ENCODE data around the gene SEC22B. TPM values are rescaled to one million over a fixed set of nuclear protein-coding genes. Genes with fewer than 3 reads are reported as not detected.
"Not testable (repeated sequence)": the region's sequence is repeated elsewhere in the genome, so short reads cannot be mapped to it uniquely, and the experiment has no call there.

The SEC22B gene
- total RNA-seq, 1 donor from 2014 or later: 40.2 TPM

GRCh38 chr1:120145806-120146205 is 30.5 kb downstream of the SEC22B start:
- H3K27ac Mint-ChIP-seq; H3K27me3 Mint-ChIP-seq (ENCODE audit: low read depth); H3K4me3 Mint-ChIP-seq; H3K36me3 Mint-ChIP-seq; DNase-seq (ENCODE audit: low spot score in 2 of 2, unreplicated experiment in 2 of 2); H3K9me3 Mint-ChIP-seq: not testable (repeated sequence)
- peaks cover 31% of the 10 kb centered on the region for H3K4me1 Mint-ChIP-seq
- peak; percentile 39 for TF ChIP-seq CTCF (IDR thresholded peaks at IDR 0.05; ENCODE audit: unreplicated experiment)

- peaks cover 35% of the 10 kb centered on the region for H3K4me1 Mint-ChIP-seq
- not testable (repeated sequence) for H3K4me3 Mint-ChIP-seq; H3K36me3 Mint-ChIP-seq; DNase-seq (ENCODE audit: low spot score in 2 of 2, unreplicated experiment in 2 of 2); H3K9me3 Mint-ChIP-seq; H3K27ac Mint-ChIP-seq; H3K27me3 Mint-ChIP-seq (ENCODE audit: low read depth)
These were observed 31.7 kb downstream of the SEC22B start for GRCh38 chr1:120144626-120145025.

- not testable (repeated sequence) for DNase-seq (ENCODE audit: low spot score in 2 of 2, unreplicated experiment in 2 of 2); H3K9me3 Mint-ChIP-seq; H3K4me3 Mint-ChIP-seq; H3K36me3 Mint-ChIP-seq; H3K27me3 Mint-ChIP-seq (ENCODE audit: low read depth)
- Mint-ChIP-seq H3K4me1 (peaks cover 35% of the 10 kb centered on the region), H3K27ac (peak overlapping the region; percentile 73)
These were observed 32.2 kb downstream of the SEC22B start for GRCh38 chr1:120144169-120144568.

GRCh38 chr1:120143334-120143733 is 33.0 kb downstream of the SEC22B start:
- not testable (repeated sequence) for H3K27me3 Mint-ChIP-seq (ENCODE audit: low read depth); DNase-seq (ENCODE audit: low spot score in 2 of 2, unreplicated experiment in 2 of 2); H3K4me3 Mint-ChIP-seq; H3K36me3 Mint-ChIP-seq; H3K9me3 Mint-ChIP-seq
- peaks cover 35% of the 10 kb centered on the region for H3K4me1 Mint-ChIP-seq
- peak overlapping the region; percentile 78 for H3K27ac Mint-ChIP-seq

- peaks cover 35% of the 10 kb centered on the region for H3K4me1 Mint-ChIP-seq
- peak overlapping the region; percentile 90 for H3K27ac Mint-ChIP-seq
- H3K9me3 Mint-ChIP-seq; H3K27me3 Mint-ChIP-seq (ENCODE audit: low read depth); H3K4me3 Mint-ChIP-seq; H3K36me3 Mint-ChIP-seq; DNase-seq (ENCODE audit: low spot score in 2 of 2, unreplicated experiment in 2 of 2): not testable (repeated sequence)
These were observed 33.6 kb downstream of the SEC22B start for GRCh38 chr1:120142512-120143263.

GRCh38 chr1:120141865-120142264 is 34.5 kb downstream of the SEC22B start:
- H3K27ac Mint-ChIP-seq; H3K9me3 Mint-ChIP-seq; DNase-seq (ENCODE audit: low spot score in 2 of 2, unreplicated experiment in 2 of 2); H3K36me3 Mint-ChIP-seq; H3K27me3 Mint-ChIP-seq (ENCODE audit: low read depth); H3K4me3 Mint-ChIP-seq: not testable (repeated sequence)
- peaks cover 27% of the 10 kb centered on the region for H3K4me1 Mint-ChIP-seq

- H3K27ac Mint-ChIP-seq: peak overlapping the region; percentile 75
- not testable (repeated sequence) for DNase-seq (ENCODE audit: low spot score in 2 of 2, unreplicated experiment in 2 of 2)
These were observed 35.6 kb downstream of the SEC22B start for GRCh38 chr1:120140656-120141265.

GRCh38 chr1:120136086-120136485 is 40.2 kb downstream of the SEC22B start:
- DNase-seq (ENCODE audit: low spot score in 2 of 2, unreplicated experiment in 2 of 2); H3K36me3 Mint-ChIP-seq; H3K27ac Mint-ChIP-seq; H3K9me3 Mint-ChIP-seq; H3K27me3 Mint-ChIP-seq (ENCODE audit: low read depth); H3K4me3 Mint-ChIP-seq; H3K4me1 Mint-ChIP-seq: not testable (repeated sequence)

More at GRCh38 chr1:120140656-120141265, 35.6 kb downstream of the SEC22B start:
- not testable (repeated sequence) for H3K36me3 Mint-ChIP-seq; H3K9me3 Mint-ChIP-seq; H3K27me3 Mint-ChIP-seq (ENCODE audit: low read depth); H3K4me3 Mint-ChIP-seq
- H3K4me1 Mint-ChIP-seq: peaks cover 26% of the 10 kb centered on the region

- H3K27ac Mint-ChIP-seq; H3K9me3 Mint-ChIP-seq; DNase-seq (ENCODE audit: low spot score in 2 of 2, unreplicated experiment in 2 of 2): not testable (repeated sequence)
These were observed 42.4 kb downstream of the SEC22B start for GRCh38 chr1:120133928-120134325.

More at GRCh38 chr1:120133928-120134325, 42.4 kb downstream of the SEC22B start:
- not testable (repeated sequence) for H3K27me3 Mint-ChIP-seq (ENCODE audit: low read depth); H3K4me3 Mint-ChIP-seq; H3K36me3 Mint-ChIP-seq; H3K4me1 Mint-ChIP-seq
